Endothelial cell of umbilical vein (primary cell): ENCODE results near the gene CHD9. TPM values are rescaled to one million over a fixed set of nuclear protein-coding genes. Genes with fewer than 3 reads are reported as not detected.

ENCODE experiments used
- BruUV-seq: library from RNA; stranded (reverse); fragments of 400-500 nt; replicated peaks from 2 replicates; lab custom pipeline; 2021; lab: Mats Ljungman, UMichigan
- CTCF ChIA-PET: fragments of 300-600, 350-600 bp; sonication (Branson Sonifier 250); formaldehyde crosslinking; loops from one replicate; lab custom pipeline; 2021; ENCODE audit warnings: antibody characterized with exemption, inconsistent platforms; lab: Charles Lee
- POLR2A ChIA-PET: fragments of 300-600, 350-600 bp; sonication (Branson Sonifier 250); formaldehyde crosslinking; loops from one replicate; lab custom pipeline; 2021; ENCODE audit warnings: antibody characterized with exemption, inconsistent platforms; lab: Charles Lee
- DNase-seq: peaks from one replicate; pipeline ENCODE4 v3.0.0-alpha.2; 2011; ENCODE audit warnings: low read depth, low spot score
- FAIRE-seq: peaks from 2 replicates; lab custom pipeline; 2011; peaks lifted over from hg19 to GRCh38; lab: Jason Lieb, UNC
- H2AFZ ChIP-seq: 2 replicates; pipeline ENCODE4 v1.6.0; 2012; ENCODE audit warnings: low read depth, low read length, control low read depth, inconsistent platforms
- H3K27ac ChIP-seq: 2 replicates; pipeline ENCODE4 v1.5.1; 2011; ENCODE audit warnings: low read depth, mild to moderate bottlenecking, control low read depth, low read length, moderate library complexity; ENCODE audit not compliant: insufficient read depth
- H3K27me3 ChIP-seq, 2 experiments: 2 replicates each; pipeline versions ENCODE4 v1.6.0 to v1.6.1; 2011; ENCODE audit warnings: low read length in 2 of 2, mixed read lengths in 1 of 2; ENCODE audit not compliant: control insufficient read depth in 2 of 2, insufficient read depth in 2 of 2
- H3K36me3 ChIP-seq, 2 experiments: 2 replicates in 1 of 2; 3 replicates in 1 of 2; pipeline ENCODE4 v1.5.1; 2011; ENCODE audit warnings: low read length in 2 of 2, mild to moderate bottlenecking in 1 of 2, moderate library complexity in 1 of 2; ENCODE audit not compliant: control insufficient read depth in 2 of 2, insufficient read depth in 2 of 2; ENCODE audit errors: extremely low read depth in 1 of 2
- H3K4me1 ChIP-seq: 3 replicates; pipeline ENCODE4 v1.5.1; 2011; ENCODE audit warnings: mild to moderate bottlenecking, low read length; ENCODE audit not compliant: control insufficient read depth, insufficient read depth; ENCODE audit errors: extremely low read depth
- H3K4me2 ChIP-seq: 2 replicates; pipeline ENCODE4 v1.6.1; 2011; ENCODE audit warnings: low read length, control low read depth, mixed read lengths; ENCODE audit not compliant: insufficient read depth
- H3K4me3 ChIP-seq, 3 experiments: fragments of 200-600 bp in 1 of 3; sonication (generic), shearing (Covaris generic) in 1 of 3; replicated peaks in 1 of 3; 2 replicates each; pipeline ENCODE4 v1.5.1; 2011 to 2016; ENCODE audit warnings: control low read depth in 3 of 3, low read length in 3 of 3, mild to moderate bottlenecking in 2 of 3, inconsistent platforms in 1 of 3, low read depth in 1 of 3, moderate library complexity in 1 of 3; ENCODE audit not compliant: insufficient read depth in 1 of 3
- H3K79me2 ChIP-seq: 2 replicates; pipeline ENCODE4 v1.6.0; 2012; ENCODE audit warnings: low read length, inconsistent platforms; ENCODE audit not compliant: control insufficient read depth, insufficient read depth
- H3K9ac ChIP-seq: replicated peaks from 2 replicates; pipeline ENCODE3; 2011; ENCODE audit warnings: low read length, control low read depth; ENCODE audit not compliant: insufficient read depth; ENCODE audit errors: extremely low read depth
- H3K9me1 ChIP-seq: replicated peaks from 3 replicates; pipeline ENCODE4 v1.6.0; 2011; ENCODE audit warnings: mild to moderate bottlenecking, low read length; ENCODE audit not compliant: control insufficient read depth, insufficient read depth; ENCODE audit errors: extremely low read depth
- H3K9me3 ChIP-seq: replicated peaks from 2 replicates; pipeline ENCODE4 v1.5.1; 2012; ENCODE audit warnings: low read length, inconsistent platforms; ENCODE audit not compliant: control insufficient read depth, insufficient read depth
- H4K20me1 ChIP-seq: replicated peaks from 2 replicates; pipeline ENCODE3; 2011; ENCODE audit warnings: mild to moderate bottlenecking, low read length; ENCODE audit not compliant: control insufficient read depth, insufficient read depth; ENCODE audit errors: extremely low read depth
- CTCF ChIP-seq, 2 donors: IDR thresholded peaks; 1 replicate in 1 of 2; 2 replicates in 1 of 2; pipeline ENCODE4 v1.5.1; 2011; ENCODE audit warnings: low read length in 2 of 2, mild to moderate bottlenecking in 2 of 2, moderate library complexity in 2 of 2, control low read depth in 1 of 2, inconsistent platforms in 1 of 2, low read depth in 1 of 2; ENCODE audit not compliant: insufficient read depth in 1 of 2; ENCODE audit errors: extremely low read depth in 1 of 2
- FOS ChIP-seq: IDR thresholded peaks from 2 replicates; pipeline ENCODE4 v1.6.1; 2011; ENCODE audit warnings: mild to moderate bottlenecking, low read length, moderate library complexity, borderline replicate concordance; ENCODE audit not compliant: insufficient read depth
- GATA2 ChIP-seq: IDR thresholded peaks from 2 replicates; pipeline ENCODE4 v1.7.0; 2011; ENCODE audit warnings: low read depth, mild to moderate bottlenecking, moderate library complexity, mixed read lengths, low read length; ENCODE audit not compliant: insufficient read length, insufficient read depth
- JUN ChIP-seq: IDR thresholded peaks from 2 replicates; pipeline ENCODE4 v1.6.1; 2011; ENCODE audit warnings: borderline replicate concordance, low read depth; ENCODE audit not compliant: insufficient read length, insufficient read depth
- MAX ChIP-seq: IDR thresholded peaks from 2 replicates; pipeline ENCODE4 v1.6.1; 2011; ENCODE audit not compliant: insufficient read depth, insufficient read length
- MYC ChIP-seq: IDR thresholded peaks from one replicate; pipeline ENCODE4 v1.6.1; 2011; ENCODE audit warnings: mild to moderate bottlenecking, low read depth, low read length
- POLR2A ChIP-seq: IDR thresholded peaks from 2 replicates; pipeline ENCODE4 v1.6.1; 2012; ENCODE audit warnings: low read depth, mild to moderate bottlenecking, control low read depth, low read length
- POLR2AphosphoS5 ChIP-seq: IDR thresholded peaks from 2 replicates; pipeline ENCODE4 v1.6.1; 2012; ENCODE audit warnings: low read depth, mild to moderate bottlenecking, control low read depth, low read length, moderate library complexity; ENCODE audit not compliant: insufficient read depth
- dilution Hi-C: fragments of 300-500 bp; cut with MboI; formaldehyde crosslinking; loops from one replicate; pipeline ENCODE4 v1.15.0; 2019; ENCODE audit warnings: low sequenced_read_pairs; ENCODE audit not compliant: extremely low pct_ligation_motif_present
- intact Hi-C: fragments of 100-400 bp; cut with micrococcal nuclease; formaldehyde crosslinking; loops from one replicate; pipeline ENCODE4 v1.10.0; 2022
- polyA plus RNA-seq, 4 experiments: library from polyadenylated mRNA; depleted of rRNA in 3 of 4; stranded (reverse) in 3 of 4; unstranded in 1 of 4; fragments of >200 nt; gene quantifications; 2 replicates each; pipeline versions ENCODE4 v1.2.1 to v1.2.3, GENCODE V29; 2011 to 2012; ENCODE audit warnings: missing spikeins in 1 of 4
- total RNA-seq: library from RNA; stranded (reverse); gene quantifications from 2 replicates; pipeline ENCODE4 v1.2.3, GENCODE V29; 2021

The CHD9 gene
- total and polyA plus RNA-seq, 2 donors (not counting 3 experiments of a cell fraction or from before 2014, with no cell fraction given): 9.9 to 59.2 TPM

- intact Hi-C loops: no loop called here
- no peaks in the 10 kb centered on the region for H3K36me3 ChIP-seq
- H3K27me3 ChIP-seq: peaks cover 25 to 50% of the 10 kb centered on the region in 2 experiments
- no peak overlapping the region for H3K9ac ChIP-seq
- H2AFZ ChIP-seq: no peak overlapping the region
- dilution Hi-C loops: no loop called here
- H3K4me1 ChIP-seq: no peaks in the 10 kb centered on the region
- BruUV-seq: no TSS peak
- no peaks in the 10 kb centered on the region for H3K9me1 ChIP-seq
- H3K9me3 ChIP-seq: no peaks in the 10 kb centered on the region
- ChIA-PET POLR2A (no interaction called here), CTCF (no interaction called here)
- no peak overlapping the region for H3K4me2 ChIP-seq
- no peaks in the 10 kb centered on the region for H3K79me2 ChIP-seq
- no peaks in the 10 kb centered on the region for H4K20me1 ChIP-seq
- no peak overlapping the region for H3K27ac ChIP-seq
- no peak for FAIRE-seq
- no peak for TF ChIP-seq CTCF (IDR thresholded peaks at IDR 0.05; ENCODE audit: extremely low read depth in 1 of 2, insufficient read depth in 1 of 2, low read depth in 1 of 2, low read length in 2 of 2)
- no peak for TF ChIP-seq POLR2AphosphoS5
- no peak for TF ChIP-seq MYC
- no peak for TF ChIP-seq MAX
- TF ChIP-seq GATA2: no peak
- no peak for TF ChIP-seq JUN
- no peak for TF ChIP-seq POLR2A
- no peak for TF ChIP-seq FOS
- DNase-seq: no peak
- H3K4me3 ChIP-seq: no peak overlapping the region
These were observed 316.0 kb downstream of the CHD9 start for GRCh38 chr16:53370827-53371226.
